Stimulated activated CD8-positive, alpha-beta memory T cell treated with anti-CD3 and anti-CD28 coated beads, Interleukin-15, amount 100 ng/mL, for 24 hours (primary cell): ENCODE measurements around the gene MRGPRX3.
"Not testable (repeated sequence)": the region's sequence is repeated elsewhere in the genome, so short reads cannot be mapped to it uniquely, and the experiment has no call there.

ENCODE experiments used
- DNase-seq: peaks from one replicate; pipeline ENCODE4 v3.0.0-alpha.2; 2020; ENCODE audit warnings: low read depth

MRGPRX3 gene

DNA sequence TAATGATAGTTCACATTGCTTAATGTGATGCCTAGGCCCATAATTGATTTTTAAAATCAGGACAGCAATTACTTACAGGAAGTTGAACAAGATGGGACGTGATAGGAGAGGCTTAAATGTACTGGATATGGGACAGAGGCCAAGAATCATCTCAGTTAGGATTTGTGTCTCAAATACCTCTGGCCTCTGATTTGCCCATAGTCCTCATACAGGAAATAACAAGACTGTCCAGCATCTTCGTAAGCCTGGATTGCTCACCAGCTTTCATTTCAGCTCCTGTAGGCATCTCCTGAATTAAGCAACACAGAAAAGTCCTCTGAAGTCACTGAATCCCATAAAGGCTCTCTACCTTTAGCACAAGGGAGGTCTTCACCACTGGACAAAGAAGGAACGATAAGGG, at the start of gene MRGPRX3:
MRGPRX3 (plus strand) TSS at position 231 of the 400 bp plus-strand sequence. CDS start 4,632 bp downstream, outside the sequence.
- no peak for DNase-seq

- no peak for DNase-seq
Measured at GRCh38 chr11:18088366-18088765, 44.0 kb upstream of the MRGPRX3 start.

GRCh38 chr11:18088966-18089365, 43.4 kb upstream of the MRGPRX3 start:
- no peak for DNase-seq

DNA sequence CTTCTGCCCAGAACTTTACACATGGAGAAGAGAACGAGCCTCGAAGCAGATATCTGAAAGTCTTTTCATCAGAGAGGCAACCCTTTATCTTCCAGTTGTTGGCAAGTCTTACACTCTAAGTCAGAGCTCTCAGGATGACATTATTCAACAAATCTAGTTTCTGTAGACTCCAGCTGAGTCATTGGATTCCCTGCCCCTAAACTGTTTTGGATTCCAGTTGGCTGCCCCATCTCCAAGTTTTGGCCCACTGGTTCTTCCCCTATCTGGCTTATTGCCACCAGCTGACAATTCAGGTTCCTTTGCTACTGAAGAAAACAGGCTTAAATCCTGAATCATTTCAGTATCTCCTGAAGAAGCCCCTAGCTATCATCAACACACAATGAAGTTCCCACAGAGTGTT, 40.6 kb upstream of the MRGPRX3 start:
- DNase-seq: no peak

DNA sequence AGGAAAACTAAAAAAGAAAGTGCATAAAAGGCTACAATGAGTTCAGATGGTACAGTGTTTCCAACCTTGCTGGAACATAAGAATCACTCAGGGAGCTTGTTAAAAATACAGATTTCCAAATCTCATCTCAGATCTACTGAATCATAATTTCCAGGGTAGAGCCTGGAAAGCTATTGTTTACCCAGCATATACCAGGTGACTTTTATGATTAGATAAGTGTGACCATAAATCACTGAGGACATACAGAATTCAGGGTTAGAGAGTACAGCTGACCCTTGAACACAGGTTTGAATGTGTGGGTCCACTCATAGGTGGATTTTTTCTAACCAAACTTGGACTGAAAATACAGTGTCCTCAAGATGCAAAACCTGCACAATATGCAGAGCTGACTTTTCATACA, 38.4 kb upstream of the MRGPRX3 start:
- DNase-seq: no peak

DNA sequence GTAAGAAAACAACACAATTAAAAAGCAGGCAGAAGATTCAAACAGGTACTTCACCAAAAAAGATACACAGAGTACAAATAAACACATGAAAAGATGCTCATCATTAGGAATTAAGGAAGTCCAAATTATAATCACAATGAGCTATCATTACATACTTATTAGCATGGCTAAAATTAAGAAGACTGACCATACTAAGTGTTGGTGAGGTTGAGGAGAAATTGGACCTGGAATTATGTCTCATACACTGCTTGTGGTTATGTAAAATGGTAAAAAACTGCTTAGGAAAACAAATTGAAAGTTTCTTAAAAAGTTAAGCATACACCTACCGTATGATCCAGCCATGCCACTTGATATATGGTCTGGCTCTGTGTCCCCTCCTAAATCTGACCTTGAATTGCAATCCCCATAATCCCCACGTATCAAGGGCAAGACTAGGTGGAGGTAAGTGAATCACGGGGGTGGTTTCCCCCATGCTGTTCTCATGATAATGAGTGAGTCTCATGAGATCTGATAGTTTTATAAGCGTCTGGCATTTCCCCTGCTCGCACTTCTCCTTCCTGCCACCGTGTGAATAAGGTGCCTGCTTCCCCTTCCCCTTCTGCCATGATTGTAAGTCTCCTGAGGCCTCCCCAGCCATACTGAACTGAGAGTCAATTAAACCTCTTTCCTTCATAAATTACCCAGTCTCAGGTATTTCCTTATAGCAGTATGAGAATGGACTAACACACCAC, 31.3 kb upstream of the MRGPRX3 start:
- no peak for DNase-seq

GRCh38 chr11:18105086-18105801, 27.1 kb upstream of the MRGPRX3 start:
- no peak for DNase-seq

- peak; percentile 81 for DNase-seq
Measured at GRCh38 chr11:18105802-18106574, 26.4 kb upstream of the MRGPRX3 start, which contains the start of gene SAAL1. Gene SAAL1 (minus strand): TSS chr11:18106082. CDS start chr11:18106041, 41 bp downstream.

DNA sequence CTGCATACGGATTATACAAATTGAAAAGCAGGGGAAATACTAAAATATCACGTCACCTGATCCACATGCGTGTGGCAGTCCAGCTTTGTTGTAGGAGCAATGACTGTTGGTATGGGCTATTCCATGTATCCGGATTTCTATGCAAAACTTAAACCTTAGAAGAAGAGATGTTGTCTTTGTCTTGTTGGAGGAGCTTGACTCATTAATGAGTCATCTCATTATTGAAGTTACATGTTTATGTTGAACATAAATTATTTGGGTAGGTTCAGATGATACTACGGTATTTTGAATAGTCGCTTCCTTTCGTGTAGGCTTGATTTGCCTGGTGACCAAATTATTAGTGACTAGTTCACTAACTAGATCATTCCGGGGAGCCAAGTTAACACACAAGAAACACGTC, 25.7 kb upstream of the MRGPRX3 start:
- DNase-seq: no peak

DNA sequence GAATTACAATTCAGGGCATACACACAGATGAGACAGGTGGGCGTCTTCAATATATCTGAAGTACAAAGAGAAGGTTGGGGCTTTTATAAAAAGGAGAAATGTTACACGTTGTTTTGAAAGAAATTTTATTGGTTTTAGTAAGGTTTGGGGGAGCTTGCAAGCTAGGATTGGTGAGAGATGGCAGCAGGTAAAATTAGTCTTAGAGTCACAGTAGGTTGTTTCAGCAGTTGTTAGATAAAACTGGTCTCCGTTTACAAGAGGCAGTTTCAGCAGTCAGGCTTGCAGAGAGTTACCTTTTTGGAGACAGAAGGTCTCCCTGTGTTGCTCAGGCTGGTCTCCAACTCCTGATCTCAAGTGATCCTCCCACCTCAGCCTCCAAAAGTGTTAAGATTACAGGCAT, 24.1 kb upstream of the MRGPRX3 start:
- DNase-seq: no peak

- no peak for DNase-seq
Measured at GRCh38 chr11:18111005-18111404, 21.4 kb upstream of the MRGPRX3 start.

- DNase-seq: peak; percentile 17
Measured at GRCh38 chr11:18115360-18116127, 16.8 kb upstream of the MRGPRX3 start.

DNA sequence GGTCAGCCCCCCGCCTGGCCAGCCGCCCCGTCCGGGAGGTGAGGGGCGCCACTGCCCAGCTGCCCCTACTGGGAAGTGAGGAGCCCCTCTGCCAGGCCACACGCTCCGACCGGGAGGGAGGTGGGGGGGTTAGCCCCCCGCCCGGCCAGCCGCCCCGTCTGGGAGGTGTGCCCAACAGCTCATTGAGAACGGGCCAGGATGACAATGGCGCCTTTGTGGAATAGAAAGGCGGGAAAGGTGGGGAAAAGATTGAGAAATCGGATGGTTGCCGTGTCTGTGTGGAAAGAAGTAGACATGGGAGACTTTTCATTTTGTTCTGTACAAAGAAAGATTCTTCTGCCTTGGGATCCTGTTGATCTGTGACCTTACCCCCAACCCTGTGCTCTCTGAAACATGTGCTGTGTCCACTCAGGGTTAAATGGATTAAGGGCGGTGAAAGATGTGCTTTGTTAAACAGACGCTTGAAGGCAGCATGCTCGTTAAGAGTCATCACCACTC, 11.0 kb upstream of the MRGPRX3 start:
- not testable (repeated sequence) for DNase-seq

DNA sequence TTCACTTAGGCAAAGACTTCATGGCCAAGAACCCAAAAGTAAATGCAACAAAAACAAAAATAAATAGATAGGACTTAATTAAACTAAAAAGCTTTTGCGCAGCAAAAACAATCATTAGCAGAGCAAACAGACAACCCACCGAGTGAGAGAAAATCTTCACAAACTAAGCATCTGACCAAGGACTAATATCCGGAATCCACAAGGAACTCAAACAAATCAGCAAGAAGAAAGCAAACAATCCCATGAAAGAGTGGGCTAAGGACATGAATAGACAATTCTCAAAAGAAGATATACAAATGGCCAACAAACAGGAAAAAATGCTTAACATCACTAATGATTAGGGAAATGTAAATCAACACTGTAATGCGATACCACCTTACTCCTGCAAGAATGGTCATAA, 1.3 kb upstream of the MRGPRX3 start:
- not testable (repeated sequence) for DNase-seq

DNA sequence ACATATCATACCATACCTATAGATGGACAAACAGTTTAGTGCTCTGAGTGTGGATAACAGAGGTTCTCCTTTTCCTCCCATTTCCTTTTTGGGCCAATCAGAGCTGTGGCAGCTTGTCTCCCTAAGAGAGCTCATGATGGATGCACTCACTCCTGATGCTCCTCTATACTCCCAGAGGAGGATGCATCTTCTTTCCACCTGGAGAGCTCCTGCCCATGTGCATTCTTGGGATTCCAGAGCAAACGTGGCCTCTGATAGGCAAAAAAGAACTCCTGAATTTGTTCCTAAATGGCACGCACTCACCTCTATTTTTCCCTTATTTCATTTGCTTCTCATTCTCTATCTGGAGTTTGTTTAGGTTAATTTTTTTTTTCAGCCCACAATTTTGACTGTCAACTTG, 2.9 kb downstream of the MRGPRX3 start:
- no peak for DNase-seq

- DNase-seq: no peak
Measured at GRCh38 chr11:18137186-18137800, 4.9 kb downstream of the MRGPRX3 start.

GRCh38 chr11:18140145-18140544, 7.8 kb downstream of the MRGPRX3 start:
- no peak for DNase-seq

DNA sequence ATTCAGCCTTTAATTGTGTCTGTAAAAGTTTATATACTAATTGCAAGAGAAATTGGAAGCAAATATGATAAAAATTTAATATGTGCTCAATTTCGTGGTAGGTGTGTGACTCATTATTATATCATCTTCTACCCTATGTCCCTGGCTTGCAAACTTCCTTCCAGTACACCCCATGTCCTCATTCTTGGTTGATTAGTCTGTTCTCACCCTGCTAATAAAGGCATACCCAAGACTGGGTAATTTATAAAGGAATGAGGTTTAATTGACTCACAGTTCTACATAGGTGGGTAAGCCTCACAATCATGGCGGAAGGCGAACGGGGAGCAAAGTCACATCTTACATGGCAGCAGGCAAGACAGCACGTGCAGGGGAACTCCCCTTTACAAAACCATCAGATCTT, 11.9 kb downstream of the MRGPRX3 start:
- DNase-seq: no peak

DNA sequence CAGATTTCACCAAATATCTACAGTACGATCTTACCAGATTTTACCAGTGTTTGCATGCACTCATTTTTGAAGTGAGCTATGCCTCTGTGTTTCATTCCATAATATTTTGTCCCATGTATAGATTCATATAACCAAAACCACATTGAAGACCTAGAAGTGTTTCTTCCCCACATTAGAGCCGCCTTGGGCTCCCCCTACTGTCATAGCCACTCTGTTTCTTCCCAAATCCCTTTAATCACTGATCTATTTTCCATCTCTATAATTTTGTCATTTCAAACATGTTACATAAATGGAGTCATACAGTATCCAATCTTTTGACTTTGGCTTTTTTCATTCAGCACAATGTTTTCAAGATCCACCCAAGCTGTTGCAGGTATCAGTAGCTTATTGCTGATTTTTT, 12.7 kb downstream of the MRGPRX3 start:
- no peak for DNase-seq

DNA sequence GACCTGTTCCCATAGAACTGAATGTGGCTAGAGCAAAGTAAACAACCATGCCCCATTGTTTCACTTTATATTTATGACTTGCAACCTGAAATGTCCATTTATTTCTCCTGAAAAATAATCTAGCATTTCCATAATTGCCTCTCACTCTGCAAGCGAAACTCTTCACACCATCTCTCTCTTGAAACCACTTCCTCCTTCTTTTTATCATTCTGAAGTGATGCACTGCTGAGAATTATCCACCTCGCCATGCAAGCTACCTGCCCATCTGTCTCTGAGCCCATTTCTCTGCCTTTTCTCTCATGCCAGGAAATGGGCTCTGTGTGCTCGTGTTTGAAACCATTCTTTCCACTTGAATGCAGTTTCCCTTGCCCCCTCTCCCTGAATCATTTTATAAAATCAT, 13.5 kb downstream of the MRGPRX3 start:
- no peak for DNase-seq

- no peak for DNase-seq
Measured at GRCh38 chr11:18151581-18151980, 19.2 kb downstream of the MRGPRX3 start.
